ENCODE results near the gene NTSR1.

DNA sequence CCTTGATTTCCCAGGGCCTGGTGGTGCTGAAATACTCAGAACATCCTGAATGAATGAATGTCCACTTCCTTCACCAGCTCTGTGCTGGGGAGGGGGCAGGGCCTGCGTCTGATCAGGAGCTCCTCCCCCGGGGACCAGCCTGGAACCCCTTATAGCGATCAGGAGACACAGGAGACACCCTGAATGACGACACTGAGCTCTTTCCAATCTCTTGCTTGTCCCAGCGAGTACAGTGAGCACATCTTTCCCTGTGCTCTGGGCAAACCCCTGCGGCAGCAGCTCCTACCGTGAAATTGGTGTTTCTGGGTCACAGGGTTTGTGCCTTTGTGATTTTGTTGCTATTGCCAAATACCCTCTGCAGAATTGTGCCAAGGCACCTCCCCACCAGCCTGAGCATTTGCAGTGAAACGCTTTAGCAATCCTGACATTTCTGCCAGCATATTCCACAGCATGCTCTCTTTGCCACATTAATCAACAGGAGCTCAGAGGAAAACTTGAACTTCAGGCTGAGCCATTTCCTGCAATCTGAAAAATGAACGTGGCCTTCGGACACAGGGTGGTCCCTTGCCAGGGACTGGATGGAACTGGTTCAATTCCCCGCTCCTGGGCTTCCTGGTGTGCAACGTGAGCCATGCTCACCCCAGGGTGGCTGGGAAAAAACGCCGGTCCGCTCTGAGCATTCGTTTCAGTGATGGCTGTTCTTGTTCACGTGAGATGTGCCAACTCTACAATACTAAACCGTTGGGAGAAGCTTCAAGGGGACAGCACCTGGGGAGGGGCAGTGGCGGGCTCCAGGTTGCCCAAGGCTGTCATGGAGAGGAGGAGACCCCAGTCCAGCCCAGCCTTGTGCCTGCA is 64.6 kb downstream of the NTSR1 start:
- TF ChIP-seq, protein P1, sequence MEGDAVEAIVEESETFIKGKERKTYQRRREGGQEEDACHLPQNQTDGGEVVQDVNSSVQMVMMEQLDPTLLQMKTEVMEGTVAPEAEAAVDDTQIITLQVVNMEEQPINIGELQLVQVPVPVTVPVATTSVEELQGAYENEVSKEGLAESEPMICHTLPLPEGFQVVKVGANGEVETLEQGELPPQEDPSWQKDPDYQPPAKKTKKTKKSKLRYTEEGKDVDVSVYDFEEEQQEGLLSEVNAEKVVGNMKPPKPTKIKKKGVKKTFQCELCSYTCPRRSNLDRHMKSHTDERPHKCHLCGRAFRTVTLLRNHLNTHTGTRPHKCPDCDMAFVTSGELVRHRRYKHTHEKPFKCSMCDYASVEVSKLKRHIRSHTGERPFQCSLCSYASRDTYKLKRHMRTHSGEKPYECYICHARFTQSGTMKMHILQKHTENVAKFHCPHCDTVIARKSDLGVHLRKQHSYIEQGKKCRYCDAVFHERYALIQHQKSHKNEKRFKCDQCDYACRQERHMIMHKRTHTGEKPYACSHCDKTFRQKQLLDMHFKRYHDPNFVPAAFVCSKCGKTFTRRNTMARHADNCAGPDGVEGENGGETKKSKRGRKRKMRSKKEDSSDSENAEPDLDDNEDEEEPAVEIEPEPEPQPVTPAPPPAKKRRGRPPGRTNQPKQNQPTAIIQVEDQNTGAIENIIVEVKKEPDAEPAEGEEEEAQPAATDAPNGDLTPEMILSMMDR (IDR thresholded peaks at IDR 0.05), result no peak
- TF ChIP-seq EP300 (IDR thresholded peaks at IDR 0.05) (no peak), POLR2A (IDR thresholded peaks at IDR 0.05) (no peak)
